NCI-H2107 (cell line): ENCODE results near the gene NEDD4L.

Experiments
- DNase-seq: peaks from one replicate; lab custom pipeline; 2025; lab: John Stamatoyannopoulos, UW

NEDD4L gene

DNA sequence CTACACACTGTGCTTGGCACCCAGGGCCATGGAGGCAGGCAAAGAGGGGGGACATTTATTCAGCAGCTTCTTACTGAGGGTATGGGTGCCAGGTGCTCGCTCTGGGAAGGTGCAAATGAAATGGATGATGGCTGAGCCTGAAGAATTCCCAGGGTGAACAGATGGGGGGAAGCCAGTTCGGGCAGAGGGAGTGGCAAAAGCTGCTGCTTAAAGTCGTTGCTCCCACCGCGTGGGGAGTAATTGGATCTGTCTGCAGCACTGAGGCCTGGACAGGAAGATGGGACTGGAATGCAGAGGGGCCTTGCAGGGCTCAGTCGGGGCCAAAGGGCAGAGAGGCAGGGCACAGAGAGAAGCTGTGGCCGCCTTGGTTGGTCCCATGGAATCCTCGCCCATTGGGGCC is 51.2 kb downstream of the NEDD4L start:
- DNase-seq: no peak

DNA sequence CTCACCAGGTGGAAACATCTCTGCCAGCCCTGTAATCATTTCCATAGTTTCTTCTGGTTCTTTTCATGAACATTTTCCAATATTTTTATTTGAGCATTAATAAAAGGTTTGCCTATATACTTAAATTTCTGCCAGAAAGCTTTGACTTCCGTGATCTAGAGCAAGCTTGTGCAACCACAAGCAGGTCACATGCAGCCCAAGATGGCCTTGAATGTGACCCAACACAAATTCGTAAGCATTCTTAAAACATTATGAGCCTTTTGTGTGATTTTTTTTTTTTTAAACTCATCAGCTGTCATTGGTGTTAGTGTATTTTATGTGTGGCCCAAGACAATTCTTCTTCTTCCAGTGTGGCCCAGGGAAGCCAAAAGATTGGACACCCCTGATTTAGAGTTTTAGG is 51.6 kb downstream of the NEDD4L start:
- DNase-seq: no peak

DNA sequence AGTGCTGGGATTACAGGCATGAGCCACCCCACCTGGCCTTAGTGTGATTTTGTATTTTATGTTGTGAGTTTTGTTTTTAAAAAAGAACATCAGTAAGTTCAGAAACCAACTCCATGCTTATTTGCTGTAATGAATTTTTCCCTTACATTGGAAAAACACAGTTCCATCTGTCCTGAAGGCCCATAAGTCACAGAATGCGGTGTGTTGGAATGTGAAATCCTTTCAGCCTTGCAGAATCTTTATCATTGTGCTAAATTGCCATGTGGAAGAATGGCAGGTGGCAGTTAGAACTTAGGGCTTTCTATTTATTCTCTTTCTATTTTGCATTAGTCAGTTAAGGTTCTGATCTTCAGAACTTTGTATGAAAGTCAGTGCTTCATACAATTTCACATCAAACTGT is 52.6 kb downstream of the NEDD4L start:
- DNase-seq: no peak

DNA sequence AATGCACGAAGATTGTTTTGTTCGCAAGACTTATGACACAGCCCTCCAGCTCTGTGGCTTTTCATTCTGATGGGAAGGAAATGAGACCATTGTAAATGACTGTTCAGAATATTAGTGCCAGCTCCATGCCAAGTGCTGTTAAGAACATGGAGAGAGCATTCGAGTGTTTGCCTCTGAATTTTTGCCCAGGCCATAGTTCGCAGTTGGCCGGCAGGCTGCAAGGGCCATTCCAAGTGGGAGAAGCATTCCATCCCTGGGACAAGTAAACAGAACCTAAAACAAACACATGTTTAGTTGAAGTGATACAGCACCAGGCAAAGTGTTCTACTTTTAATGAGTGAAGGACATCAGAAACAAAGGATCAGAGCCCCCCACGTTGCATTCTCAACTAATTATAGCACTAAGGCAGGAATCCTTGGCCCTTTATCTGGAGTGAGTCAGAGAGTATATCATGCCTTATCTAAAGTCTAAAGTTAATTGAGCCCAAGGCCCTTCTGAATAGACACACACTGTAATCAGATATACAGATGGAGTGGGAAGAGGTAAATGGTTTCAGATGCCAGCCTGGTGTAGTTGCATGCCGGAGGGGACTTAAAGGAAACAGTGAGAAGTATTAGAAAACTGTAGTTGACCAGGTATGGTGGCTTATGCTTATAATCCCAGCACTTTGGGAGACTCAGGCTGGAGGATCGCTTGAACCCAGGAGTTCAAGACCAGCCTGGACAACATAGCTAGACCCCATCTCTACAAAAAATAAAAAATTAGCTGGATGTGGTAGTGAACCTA is 53.3 kb downstream of the NEDD4L start:
- DNase-seq: peak; percentile 23

DNA sequence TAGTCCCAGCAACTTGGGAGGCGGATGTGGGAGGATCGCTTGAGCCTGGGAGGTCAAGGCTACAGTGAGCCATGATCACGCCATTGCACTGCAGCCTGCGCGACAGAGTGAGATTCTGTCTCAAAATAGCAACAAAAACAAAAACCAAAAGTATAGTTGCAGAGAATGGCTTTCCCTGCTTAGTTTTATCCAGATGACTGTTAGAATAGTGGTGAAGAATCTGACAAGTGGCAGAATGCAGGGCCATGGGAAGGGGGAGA is 53.8 kb downstream of the NEDD4L start:
- DNase-seq: no peak

DNA sequence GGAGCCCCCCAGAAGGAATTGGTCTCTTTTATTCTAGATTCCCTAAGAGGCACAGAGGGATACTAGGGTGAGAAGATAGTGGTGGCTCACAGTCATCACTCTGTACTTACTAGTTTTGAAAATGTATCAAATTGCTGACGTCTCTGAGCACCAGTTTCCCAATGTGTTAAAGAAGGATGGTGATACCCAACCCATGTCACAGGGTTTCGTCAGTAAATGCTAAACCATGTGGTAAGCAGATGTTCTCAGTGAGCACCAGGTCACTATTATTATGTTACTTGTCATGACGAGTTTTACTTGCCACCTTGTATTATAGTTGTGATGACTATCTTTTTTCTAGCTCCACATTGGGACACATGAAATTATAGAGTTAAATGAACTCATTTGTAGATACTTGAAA is 54.7 kb downstream of the NEDD4L start:
- no peak for DNase-seq

DNA sequence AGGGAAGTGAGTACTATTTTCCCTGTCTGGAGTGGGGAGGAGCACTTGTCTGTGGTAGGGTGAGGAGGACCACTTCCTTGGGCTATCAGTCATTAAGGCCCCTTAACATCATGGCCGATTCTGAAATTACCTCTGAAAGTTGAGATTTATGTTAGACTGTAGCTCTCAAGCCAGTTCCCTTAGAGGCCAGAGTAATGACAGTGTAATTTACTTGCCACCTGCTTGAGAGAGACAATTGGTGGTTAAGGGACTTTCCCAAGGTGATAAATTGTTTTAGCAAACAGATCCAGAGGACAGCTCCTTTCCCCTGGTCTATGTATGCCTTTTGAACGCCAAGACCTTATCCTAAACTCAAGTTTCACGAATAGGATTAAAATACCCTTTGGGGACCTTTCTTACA is 56.1 kb downstream of the NEDD4L start:
- DNase-seq: no peak

DNA sequence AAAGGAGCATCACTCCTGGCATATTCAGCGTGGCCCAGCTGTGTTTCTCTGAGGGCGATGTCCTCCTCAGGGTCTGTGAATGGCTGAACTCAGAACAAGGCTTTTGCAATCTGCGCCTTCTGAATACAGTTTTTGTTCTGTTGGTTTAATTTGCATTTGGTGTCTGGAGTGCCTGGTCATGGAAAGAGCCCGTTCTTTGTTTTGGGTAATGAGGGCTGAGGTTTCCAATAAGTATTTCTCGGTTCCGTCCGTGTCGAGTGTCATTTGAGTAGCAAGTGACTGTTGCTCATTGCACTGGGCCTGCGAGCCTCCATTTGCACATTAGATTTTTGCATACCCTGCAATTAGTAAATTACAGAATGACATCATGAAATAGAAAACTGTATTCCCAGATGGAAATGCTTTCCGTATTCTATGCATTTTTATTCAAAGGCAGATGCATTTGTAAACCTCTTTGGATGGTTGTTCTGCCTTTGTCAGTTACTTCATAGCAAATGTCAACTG is 57.3 kb downstream of the NEDD4L start:
- DNase-seq: no peak

DNA sequence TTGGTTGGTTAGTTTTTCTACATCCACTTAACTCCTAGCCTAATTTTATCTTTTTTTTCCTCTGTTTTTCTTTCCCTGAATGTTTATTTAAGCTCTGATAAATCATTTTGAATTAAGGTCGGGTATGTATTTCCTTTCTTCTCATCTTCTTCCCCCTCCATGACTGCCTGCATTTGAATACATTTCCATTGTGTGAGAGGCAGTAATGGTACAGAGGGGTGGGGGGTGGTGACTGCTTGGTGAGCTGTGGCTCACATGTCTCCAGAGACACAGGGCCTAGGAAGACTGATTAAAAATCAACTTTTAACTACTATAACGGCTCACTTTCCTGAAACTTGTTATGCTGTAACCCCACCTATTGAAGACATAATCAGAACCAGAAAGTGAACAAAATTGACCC is 58.0 kb downstream of the NEDD4L start:
- DNase-seq: no peak

DNA sequence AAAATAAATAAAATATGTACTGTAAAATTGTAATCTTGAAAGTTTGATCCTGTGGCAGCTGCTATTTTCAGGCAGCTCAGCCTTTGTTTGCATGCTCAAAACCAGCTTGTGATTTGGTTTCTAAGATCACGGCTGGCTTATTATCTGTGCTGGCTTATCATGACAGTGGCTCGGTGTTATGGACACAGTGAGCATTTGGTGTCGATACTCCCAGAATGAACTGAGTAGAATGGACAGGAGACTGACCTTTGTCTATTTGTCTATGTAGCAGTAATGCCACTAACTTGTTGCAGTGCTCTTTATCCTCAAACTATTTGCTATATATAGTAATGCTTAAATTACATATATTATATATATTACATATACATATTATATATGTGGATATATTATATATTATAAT is 58.8 kb downstream of the NEDD4L start:
- no peak for DNase-seq

DNA sequence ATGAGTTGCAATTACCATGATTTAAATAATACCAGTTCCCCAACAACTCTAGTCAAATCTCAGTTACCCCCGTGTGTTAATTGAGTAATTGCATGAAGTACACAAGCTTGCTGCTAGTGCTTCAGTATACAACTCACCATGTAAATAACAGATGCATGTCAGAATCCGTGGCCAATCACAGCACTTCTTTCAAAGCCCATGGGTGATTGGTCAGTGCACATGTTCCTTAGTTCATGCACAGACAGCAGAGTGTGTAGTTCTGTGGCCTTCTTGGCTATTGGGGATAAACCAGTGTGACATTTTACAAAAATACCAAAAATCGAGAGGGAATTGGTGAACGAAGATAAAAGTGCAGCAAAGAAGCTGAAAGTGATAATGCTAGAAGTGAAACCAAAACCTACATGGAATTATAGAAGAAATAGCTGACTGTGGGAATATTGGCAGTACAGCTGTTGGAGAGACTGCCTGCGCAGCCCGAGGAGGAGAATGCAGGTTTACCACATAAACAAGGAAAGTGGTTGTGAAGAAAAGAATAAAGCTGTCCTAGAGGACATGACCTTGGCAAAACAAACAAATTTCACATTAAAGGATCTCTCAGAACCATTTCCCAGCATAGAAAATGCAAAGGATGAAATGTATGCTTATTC is 59.4 kb downstream of the NEDD4L start:
- no peak for DNase-seq

DNA sequence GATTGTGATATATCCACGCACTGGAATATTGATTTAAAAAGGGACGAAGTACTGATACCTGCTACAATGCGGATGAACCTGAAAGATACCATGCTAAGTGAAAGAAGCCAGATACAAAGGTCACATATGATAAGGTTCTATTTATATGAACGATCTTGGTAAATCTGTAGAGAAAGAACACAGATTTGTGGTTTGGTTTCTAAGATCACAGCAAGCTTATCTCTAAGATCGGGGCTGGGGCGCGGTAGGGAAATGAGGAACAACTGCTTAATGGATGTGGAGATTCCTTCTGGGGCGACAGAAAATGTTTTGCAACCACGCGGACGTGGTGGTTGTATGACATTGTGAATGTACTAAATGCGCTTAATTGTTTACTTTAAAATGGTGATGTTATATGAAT is 60.1 kb downstream of the NEDD4L start:
- DNase-seq: no peak

DNA sequence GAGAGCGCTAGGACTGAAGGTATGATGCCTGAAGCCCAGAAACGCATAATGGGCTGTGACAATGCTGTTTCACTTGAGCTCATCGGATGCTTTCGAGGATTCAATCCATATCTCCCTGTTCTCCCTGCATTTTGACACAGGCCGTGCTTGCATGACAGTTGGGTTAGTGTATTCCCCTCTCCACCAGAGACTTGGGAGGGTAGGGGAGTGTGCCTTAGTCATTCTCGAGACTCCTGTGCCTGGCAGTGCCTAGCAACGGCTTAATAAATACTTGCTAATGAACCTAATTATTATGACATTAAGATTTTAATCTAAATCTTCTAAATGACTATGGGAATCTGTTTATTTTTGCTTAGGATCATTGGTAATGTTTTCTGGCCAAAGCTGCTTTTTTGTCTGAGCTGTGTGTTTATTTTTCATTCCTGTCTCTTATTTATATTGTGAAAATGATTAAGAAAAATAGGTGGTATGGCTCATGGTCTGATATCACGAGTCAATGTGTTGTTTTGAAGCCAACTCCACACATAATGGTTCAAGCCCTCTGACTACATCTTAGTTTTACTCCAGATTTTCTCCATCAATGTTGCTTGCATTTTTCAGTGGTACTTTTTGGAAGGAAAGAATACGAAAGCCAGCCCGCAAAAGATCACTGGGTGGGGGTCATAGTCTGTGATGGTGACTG is 61.3 kb downstream of the NEDD4L start:
- DNase-seq: no peak

DNA sequence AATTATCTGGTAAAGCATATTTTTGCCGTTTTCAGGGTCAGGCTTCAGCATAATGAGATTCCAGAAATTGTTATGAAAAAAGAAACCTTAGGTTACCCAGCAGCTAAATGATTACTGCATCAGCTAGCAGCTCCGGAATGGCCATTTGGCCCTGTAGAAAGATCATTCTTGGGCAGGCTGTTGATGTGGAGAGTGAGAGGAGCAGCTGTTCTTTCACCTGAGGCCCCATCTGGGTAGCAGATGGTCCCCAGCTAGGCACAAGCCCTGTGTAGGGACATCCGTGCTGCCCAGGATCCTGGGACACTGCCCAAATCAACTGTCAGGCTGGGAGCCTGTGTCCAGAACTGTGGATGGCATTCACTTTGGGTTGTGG is 61.8 kb downstream of the NEDD4L start:
- no peak for DNase-seq

DNA sequence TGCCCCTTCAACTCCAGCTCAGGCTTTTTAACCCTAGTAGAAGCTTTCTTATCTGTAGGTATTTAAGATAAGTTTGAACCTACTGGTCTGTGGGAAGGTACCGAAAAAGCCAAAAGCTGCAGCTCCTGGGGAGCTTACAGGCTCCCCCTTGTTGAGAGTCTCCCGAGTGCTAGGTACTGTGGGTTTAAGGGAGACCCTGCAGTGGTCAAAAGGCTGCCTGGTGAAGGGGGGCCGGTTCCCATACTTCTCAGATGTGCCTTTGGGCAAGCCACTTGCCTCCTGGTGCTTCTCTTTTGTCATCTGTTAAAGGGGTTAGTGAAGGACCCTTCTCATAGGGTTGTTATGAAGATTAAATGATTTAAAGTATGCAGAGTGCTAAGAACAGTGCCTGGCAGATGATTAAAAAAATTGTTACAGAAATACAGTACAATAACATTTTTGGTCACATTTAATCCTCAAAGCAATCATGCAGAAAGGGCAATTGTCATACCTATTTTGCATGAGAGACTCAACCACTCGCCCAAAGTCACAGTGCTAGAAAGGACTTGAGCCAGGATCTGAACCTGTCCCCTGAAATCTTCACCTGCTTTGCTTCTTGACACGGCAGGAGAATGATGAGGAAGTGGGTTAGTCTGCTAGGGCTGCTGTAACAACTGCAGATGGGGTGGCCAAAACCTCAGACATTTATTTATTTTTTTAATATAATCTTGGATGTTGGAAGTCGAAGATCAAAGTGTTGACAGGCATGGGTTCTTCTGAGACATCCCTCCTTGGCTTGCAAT is 62.5 kb downstream of the NEDD4L start:
- no peak for DNase-seq

DNA sequence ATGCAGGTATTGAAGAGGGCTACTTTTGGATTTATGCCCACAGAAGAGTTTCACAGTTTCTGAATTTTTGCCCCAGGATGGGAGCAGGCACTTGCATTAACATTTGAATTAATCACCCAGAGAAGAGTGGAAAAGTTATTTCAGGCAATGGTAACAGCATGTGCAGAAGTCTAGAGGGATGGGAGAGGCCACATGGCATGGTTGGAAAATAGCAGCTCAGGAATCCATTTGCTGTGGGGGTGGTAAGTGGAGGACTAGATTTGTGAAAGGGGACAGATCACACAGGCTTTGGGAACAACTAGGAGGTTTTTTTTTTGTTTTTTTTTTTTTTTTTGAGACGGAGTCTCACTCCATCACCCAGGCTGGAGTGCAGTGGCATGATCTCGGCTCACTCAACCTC is 65.2 kb downstream of the NEDD4L start:
- DNase-seq: no peak

DNA sequence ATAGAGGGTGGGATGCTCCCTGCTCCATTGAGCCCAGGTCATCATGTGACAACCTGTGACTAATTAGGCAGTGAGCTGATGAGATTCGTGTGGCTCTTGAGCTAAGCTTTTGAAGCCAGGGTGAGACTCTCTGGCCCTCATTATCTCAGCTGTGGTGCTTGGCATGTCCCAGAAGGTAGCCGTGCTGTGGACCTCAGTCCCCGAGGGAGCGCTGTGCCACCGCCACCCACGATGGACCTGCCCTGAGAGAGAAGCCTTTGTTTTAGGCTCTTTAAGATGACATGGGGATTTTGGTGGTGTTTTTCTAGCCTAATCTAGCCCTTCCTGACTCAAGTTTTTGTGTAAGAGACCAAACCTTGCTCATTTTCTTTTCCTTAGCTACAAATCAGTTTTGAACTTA is 66.4 kb downstream of the NEDD4L start:
- no peak for DNase-seq

DNA sequence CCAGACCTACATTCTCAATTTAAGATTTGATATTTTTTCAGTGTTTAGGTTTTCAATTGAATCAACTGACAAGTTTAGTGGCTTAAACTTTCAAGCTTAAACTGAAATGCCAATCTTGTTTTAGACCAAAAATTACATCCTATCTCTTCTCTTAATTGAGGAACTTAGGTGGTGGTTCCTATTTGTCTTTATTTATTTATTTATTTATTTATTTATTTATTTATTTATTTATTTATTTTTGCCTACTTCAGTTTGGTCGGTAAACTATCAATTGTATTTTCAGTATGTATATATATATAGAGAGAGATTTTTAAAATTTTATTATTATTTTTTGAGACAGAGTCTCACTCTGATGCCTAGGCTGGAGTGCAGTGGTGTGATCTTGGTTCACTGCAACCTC is 68.1 kb downstream of the NEDD4L start:
- no peak for DNase-seq

DNA sequence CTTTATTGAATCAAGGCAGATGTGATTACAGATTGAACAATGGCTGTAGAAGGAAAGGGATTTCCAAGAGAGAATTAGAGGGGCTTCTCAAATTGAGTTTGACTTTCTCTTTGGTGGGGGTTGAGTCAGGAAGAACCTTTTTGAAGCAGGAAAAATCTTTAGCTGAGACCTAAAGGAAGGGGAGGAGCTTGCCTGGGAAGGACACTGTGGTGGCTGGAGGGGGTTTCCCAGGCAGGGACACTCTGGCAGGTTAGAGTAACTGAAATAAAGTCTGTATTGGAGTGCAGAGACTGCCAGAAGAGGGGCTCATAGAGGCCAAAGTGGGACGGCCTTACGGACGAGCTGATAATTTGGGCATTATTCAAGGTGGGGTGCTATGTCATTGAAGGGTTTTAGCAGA is 69.3 kb downstream of the NEDD4L start:
- DNase-seq: no peak

DNA sequence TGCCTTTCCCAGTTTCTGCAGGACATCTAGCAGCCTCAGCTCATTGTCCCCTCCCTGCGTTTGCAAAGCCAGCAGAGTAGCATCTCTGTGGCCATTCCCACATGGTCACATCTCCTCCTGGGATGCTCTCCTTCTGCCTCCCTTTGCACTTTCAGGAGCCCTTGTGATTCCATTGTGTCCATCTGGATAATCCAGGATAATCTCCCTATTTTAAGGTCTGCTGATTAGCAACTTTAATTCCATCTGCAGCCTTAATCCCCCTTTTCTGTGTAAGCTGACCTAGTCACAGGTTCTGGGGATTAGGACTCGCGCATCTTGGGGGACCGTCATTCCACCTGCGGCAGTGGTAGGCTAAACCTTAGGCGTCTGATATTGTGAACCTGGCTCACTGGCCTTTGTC is 70.7 kb downstream of the NEDD4L start:
- no peak for DNase-seq

DNA sequence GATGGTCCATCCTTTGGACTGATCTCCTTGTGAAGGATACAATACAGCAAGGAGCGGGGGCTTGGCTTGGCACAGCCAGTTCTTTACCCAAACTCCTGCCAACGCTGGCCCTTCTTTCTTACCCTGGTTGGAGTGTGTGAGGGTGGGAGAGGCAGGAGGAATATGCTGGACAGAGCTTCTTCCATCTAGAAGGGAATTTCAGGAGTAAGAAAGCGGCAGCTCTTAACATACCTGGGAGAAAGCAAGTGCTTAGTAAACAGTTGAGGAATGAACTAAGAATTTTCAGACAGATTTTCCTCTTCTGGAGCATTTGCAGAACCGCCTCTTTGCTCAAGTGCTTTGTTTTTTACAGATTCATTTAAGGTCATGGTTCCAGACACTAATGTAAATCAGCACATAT is 72.8 kb downstream of the NEDD4L start:
- no peak for DNase-seq

DNA sequence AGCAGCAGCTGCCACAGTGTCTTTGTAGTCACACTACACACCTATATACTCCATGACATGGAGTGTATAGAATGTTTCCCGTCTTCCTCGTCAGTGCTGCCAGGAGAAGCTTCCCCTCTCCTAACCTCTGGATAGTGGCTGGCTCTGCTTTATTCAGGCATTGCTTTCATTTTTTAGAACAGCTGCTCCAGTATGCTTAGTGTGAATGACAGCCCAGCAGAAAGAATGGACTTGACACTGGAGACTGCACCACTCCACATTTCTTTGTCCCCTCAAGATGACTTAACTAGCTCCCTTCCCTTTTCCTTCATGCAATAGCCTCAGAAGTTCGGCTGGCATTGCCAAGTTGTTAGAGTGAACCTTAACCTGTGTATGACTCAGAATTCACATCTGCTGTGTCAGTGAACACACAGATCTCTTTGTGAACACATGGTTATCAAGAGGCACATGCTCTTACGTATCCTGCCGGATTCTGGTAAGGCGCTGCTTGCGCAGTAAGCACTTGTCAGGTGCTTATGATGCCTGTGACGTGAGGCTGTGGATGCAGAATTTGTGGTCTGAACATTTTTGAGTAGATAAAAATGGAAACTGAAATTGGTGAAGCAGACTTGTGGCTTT is 73.9 kb downstream of the NEDD4L start:
- DNase-seq: peak; percentile 47
